ENCODE results near the gene TCIRG1. TPM values are rescaled to one million over a fixed set of nuclear protein-coding genes. Genes with fewer than 3 reads are reported as not detected.

TCIRG1 gene
- total and polyA plus RNA-seq, 2 of the 13 experiments (the other 11 are each of a cell fraction or from before 2014, with no cell fraction given): 48.0 to 69.6 TPM

- Histone ChIP-seq H3K79me2 (ENCODE audit: insufficient read depth, low read length) (peaks cover 16% of the 10 kb centered on the region), H2AFZ (ENCODE audit: low read length) (no peak overlapping the region), H3K36me3 (replicated peaks in 1 of 2; ENCODE audit: control insufficient read depth in 1 of 2, insufficient read depth in 2 of 2, low read length in 2 of 2) (peaks cover 0 to 3% of the 10 kb centered on the region in 2 experiments; a peak in 1 of 5 replicates), H3K4me2 (ENCODE audit: low read depth, low read length) (no peak overlapping the region), H3K4me3 (replicated peaks in 1 of 3; ENCODE audit: insufficient read depth in 1 of 3, low read depth in 2 of 3, low read length in 3 of 3) (no peak overlapping the region), H4K20me1 (ENCODE audit: insufficient read depth, low read length) (no peaks in the 10 kb centered on the region), H3K27me3 (ENCODE audit: control insufficient read depth in 1 of 2, insufficient read depth in 2 of 2, low read length in 2 of 2) (no peaks in the 10 kb centered on the region; a peak in 1 of 5 replicates), H3K27ac (ENCODE audit: extremely low read length, insufficient read depth, low read length) (no peak overlapping the region), H3K9me3 (ENCODE audit: low read length) (no peaks in the 10 kb centered on the region), H3K4me1 (ENCODE audit: insufficient read depth, low read length) (peaks cover 35% of the 10 kb centered on the region), H3K9ac (ENCODE audit: insufficient read depth, low read depth, low read length) (no peak overlapping the region)
- WGBS (ENCODE audit: low lambda C conversion rate): 94% methylated on average over 17 of the region's 18 CpGs
- TF ChIP-seq XRCC5 (optimal IDR thresholded peaks at IDR 0.05; ENCODE audit: low read length) (no peak), ZBTB8A (CRISPR knock-in tag; IDR thresholded peaks at IDR 0.05; ENCODE audit: borderline replicate concordance, low read depth) (no peak), ZNF777 (CRISPR knock-in tag; IDR thresholded peaks at IDR 0.05) (no peak), GMEB1 (CRISPR knock-in tag; IDR thresholded peaks at IDR 0.05; ENCODE audit: borderline replicate concordance) (no peak), HDAC6 (IDR thresholded peaks at IDR 0.05; ENCODE audit: low read depth, low read length) (no peak), SMC3 (IDR thresholded peaks at IDR 0.05; ENCODE audit: low read length) (no peak), PRDM15 (CRISPR knock-in tag; IDR thresholded peaks at IDR 0.05) (no peak), DMTF1 (CRISPR knock-in tag; IDR thresholded peaks at IDR 0.05) (no peak), JUN (CRISPR knock-in tag; IDR thresholded peaks at IDR 0.05) (no peak)
- TF ChIP-seq, protein P1, sequence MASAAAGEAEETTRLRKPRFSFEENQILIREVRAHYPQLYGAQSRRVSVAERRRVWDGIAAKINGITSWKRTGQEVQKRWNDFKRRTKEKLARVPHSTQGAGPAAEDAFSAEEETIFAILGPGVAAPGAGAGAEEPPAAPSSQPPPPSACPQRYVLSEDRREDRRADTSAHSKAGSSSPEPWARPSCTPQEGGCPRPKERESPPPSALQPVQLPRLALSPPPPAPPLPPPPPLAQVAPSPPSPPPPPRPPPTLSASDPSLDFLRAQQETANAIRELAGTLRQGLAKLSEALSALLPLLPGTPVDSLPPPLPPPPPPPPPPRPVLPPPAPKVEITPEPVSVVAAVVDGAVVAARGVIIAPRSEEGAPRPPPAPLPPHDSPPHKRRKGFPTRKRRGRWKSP (CRISPR knock-in tag; IDR thresholded peaks at IDR 0.05): no peak
- no peak for ATAC-seq
- no peak for FAIRE-seq
- ChIA-PET POLR2A (interaction anchor here (2.3 kb wide), 1 partner anchor 11 kb away, joined by 13 read pairs; no protein-coding TSS in a partner anchor), CTCF (ENCODE audit: low intra/inter-chr PET ratio, low total read pairs) (no interaction called here)
- DNase-seq (ENCODE audit: low spot score): no peak
- intact Hi-C loops (cut with micrococcal nuclease; ENCODE audit: unreplicated experiment) (no loop called here), in situ Hi-C loops (cut with HindIII; ENCODE audit: extremely low pct_ligation_motif_present, low pct_unique_long_range_greater_than_20kb) (no loop called here)
- no TSS peak for BruUV-seq (replicated peaks)
Measured at GRCh38 chr11:68026391-68027105, 12.3 kb upstream of the TCIRG1 start.

Measured in HepG2 (cell line).